CD8-positive, alpha-beta memory T cell (primary cell): ENCODE measurements around the gene ITPA. TPM values are rescaled to one million over a fixed set of nuclear protein-coding genes. Genes with fewer than 3 reads are reported as not detected.

Source experiments
- CTCF ChIA-PET: fragments of 350-600 bp; sonication (Branson Sonifier 250); formaldehyde crosslinking; loops from one replicate; lab custom pipeline; 2021; ENCODE audit warnings: antibody characterized with exemption; lab: Charles Lee
- POLR2A ChIA-PET: fragments of 350-600 bp; sonication (Branson Sonifier 250); formaldehyde crosslinking; loops from one replicate; lab custom pipeline; 2021; ENCODE audit warnings: antibody characterized with exemption; lab: Charles Lee
- DNase-seq, 5 donors: peaks; one replicate each; pipeline versions ENCODE4 v3.0.0 to v3.0.0-alpha.2; 2020 to 2022; ENCODE audit warnings: mixed read lengths in 1 of 5
- H3K27ac ChIP-seq: one replicate; pipeline ENCODE4 v1.7.0; 2013; ENCODE audit warnings: low read depth, mild to moderate bottlenecking, low read length, moderate library complexity
- H3K27me3 ChIP-seq: 2 replicates; pipeline ENCODE4 v1.7.0; 2013; ENCODE audit warnings: low read length, mild to moderate bottlenecking; ENCODE audit not compliant: insufficient read depth, poor library complexity, severe bottlenecking
- H3K36me3 ChIP-seq: 2 replicates; pipeline ENCODE4 v1.7.0; 2013; ENCODE audit warnings: mild to moderate bottlenecking, low read length, moderate library complexity; ENCODE audit not compliant: insufficient read depth
- H3K4me1 ChIP-seq: 2 replicates; pipeline ENCODE4 v1.7.0; 2013; ENCODE audit warnings: mild to moderate bottlenecking, low read length, moderate library complexity; ENCODE audit not compliant: insufficient read depth
- H3K4me3 ChIP-seq: 2 replicates; pipeline ENCODE4 v1.7.0; 2013; ENCODE audit warnings: mild to moderate bottlenecking, low read length
- H3K9me3 ChIP-seq: 2 replicates; pipeline ENCODE4 v1.7.0; 2013; ENCODE audit warnings: mild to moderate bottlenecking, low read length
- H3K27ac Mint-ChIP-seq, 8 donors: one replicate each; pipeline ENCODE4 v1.8.0; 2020 to 2021; ENCODE audit warnings: mixed read lengths in 8 of 8, mild to moderate bottlenecking in 6 of 8, inconsistent platforms in 3 of 8, moderate library complexity in 3 of 8
- H3K27me3 Mint-ChIP-seq, 2 donors: one replicate each; pipeline ENCODE4 v1.8.0; 2020 to 2021; ENCODE audit warnings: mixed read lengths in 2 of 2, mild to moderate bottlenecking in 1 of 2, moderate library complexity in 1 of 2
- H3K36me3 Mint-ChIP-seq, 3 donors: one replicate each; pipeline ENCODE4 v1.8.0; 2020 to 2021; ENCODE audit warnings: mixed read lengths in 3 of 3, inconsistent platforms in 1 of 3, mild to moderate bottlenecking in 1 of 3
- H3K4me1 Mint-ChIP-seq, 3 donors: one replicate each; pipeline ENCODE4 v1.8.0; 2020 to 2021; ENCODE audit warnings: mixed read lengths in 3 of 3, inconsistent platforms in 1 of 3, mild to moderate bottlenecking in 1 of 3
- H3K4me3 Mint-ChIP-seq, 7 donors: one replicate each; pipeline ENCODE4 v1.8.0; 2020 to 2021; ENCODE audit warnings: mixed read lengths in 7 of 7, mild to moderate bottlenecking in 6 of 7, moderate library complexity in 4 of 7, inconsistent platforms in 2 of 7
- H3K9me3 Mint-ChIP-seq, 5 donors: one replicate each; pipeline ENCODE4 v1.8.0; 2020 to 2022; ENCODE audit warnings: mixed read lengths in 5 of 5, mild to moderate bottlenecking in 3 of 5, moderate library complexity in 2 of 5, inconsistent platforms in 1 of 5
- polyA plus RNA-seq: library from polyadenylated mRNA; unstranded; fragments of 300-500 nt; fragmentation: Illumina TruSeq; gene quantifications from one replicate; pipeline ENCODE4 v1.2.3, GENCODE V29; 2021
- total RNA-seq, 2 experiments: library from RNA; stranded (reverse); gene quantifications; one replicate each; pipeline ENCODE4 v1.2.3, GENCODE V29; 2021

Gene ITPA
- total RNA-seq (10 to 100 TPM; 90.4 to 98.2 TPM), polyA plus RNA-seq (60.8 TPM)

DNA sequence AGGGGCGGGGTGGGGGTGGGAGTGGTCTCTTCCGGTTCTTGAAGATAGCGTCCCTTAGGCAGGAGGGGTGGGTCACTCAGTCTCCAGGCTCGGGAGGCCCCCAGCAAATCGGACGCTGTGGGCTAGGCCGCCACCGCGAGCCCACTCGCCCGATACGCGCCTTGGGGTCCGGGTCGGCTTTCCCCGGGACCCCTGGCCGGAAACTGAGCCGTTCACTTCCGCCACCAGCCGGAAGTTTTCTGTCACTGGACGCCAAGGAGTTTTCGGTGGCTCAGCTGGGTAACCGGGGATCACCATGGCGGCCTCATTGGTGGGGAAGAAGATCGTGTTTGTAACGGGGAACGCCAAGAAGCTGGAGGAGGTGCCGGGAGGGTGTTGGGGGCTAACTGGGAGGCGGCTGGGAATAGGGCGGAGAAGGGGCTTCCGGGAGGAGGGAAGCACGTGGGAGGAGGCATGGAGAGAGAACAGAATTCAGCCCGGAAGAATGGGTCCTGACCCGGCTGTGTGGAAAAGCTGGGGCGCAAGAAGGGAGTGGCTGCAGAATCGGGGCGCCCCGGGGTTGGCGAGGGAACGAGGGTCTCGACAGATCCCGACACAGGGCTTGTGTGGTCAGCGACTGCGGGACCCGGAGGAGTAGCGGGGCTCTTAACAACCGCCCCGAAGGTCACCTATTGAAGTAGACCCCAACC is at the start of gene ITPA:
Gene ITPA, plus strand, starts transcription at position 242 of the 689 bp plus-strand sequence. Its CDS starts 54 bp downstream, at position 296.
- Histone ChIP-seq H3K9me3 (no peaks in the 10 kb centered on the region), H3K4me3 (peak within 1 kb of the TSS; percentile 81)
- POLR2A ChIA-PET, result interaction anchor here (0.6 kb wide), 1 partner anchor 12 kb away, joined by 5 read pairs; no protein-coding TSS in a partner anchor

DNA sequence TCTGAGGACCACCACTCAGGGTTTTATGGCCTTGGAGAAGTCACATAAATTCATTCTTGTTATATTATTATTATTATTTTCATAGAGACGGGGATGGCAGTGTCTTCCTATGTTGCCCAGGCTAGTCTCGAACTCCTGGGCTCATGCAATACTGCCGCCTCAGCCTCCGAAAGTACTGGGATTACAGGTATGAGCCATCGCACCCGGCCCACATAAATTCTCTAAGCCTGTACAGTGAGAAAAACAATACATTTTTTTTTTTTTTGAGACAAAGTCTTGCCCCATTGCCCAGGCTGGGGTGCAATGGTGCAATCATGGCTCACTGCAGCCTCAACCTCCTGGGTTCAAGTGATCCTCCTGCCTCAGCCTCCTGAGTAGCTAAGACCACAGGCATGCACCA is 48.9 kb upstream of the ITPA start:
- Histone ChIP-seq H3K4me1 (peaks cover 33% of the 10 kb centered on the region), H3K27me3 (no peaks in the 10 kb centered on the region), H3K27ac (peak overlapping the region; percentile 88), H3K4me3 (no peak overlapping the region), H3K36me3 (no peaks in the 10 kb centered on the region), H3K9me3 (no peaks in the 10 kb centered on the region)
- H3K36me3 Mint-ChIP-seq, result peaks cover 0 to 21% (median 2%) of the 10 kb centered on the region in 3 donors
- H3K27ac Mint-ChIP-seq, result peak overlapping the region in 2 of 8 donors; percentile 12 to 60
- DNase-seq, result no peak
- H3K27me3 Mint-ChIP-seq, result no peaks in the 10 kb centered on the region
- POLR2A ChIA-PET, result no interaction called here
- H3K4me1 Mint-ChIP-seq, result peaks cover 36 to 48% (median 46%) of the 10 kb centered on the region in 3 donors
- H3K4me3 Mint-ChIP-seq, result peak overlapping the region; percentile 28 to 94 (median 55)
- CTCF ChIA-PET, result no interaction called here
- H3K9me3 Mint-ChIP-seq, result no peaks in the 10 kb centered on the region

More for the DNA sequence above, at the start of gene ITPA:
- Mint-ChIP-seq H3K4me1 (peaks cover 21 to 38% (median 27%) of the 10 kb centered on the region in 3 donors), H3K9me3 (no peaks in the 10 kb centered on the region), H3K36me3 (peaks cover 0 to 25% (median 4%) of the 10 kb centered on the region in 3 donors), H3K27me3 (no peaks in the 10 kb centered on the region), H3K4me3 (peak within 1 kb of the TSS; percentile 88 to 99 (median 91)), H3K27ac (peak within 1 kb of the TSS; percentile 8 to 100 (median 96))
- DNase-seq, result peak; percentile 40 to 76 (median 52)
- peak within 1 kb of the TSS; percentile 88 for H3K27ac ChIP-seq
- peaks cover 21% of the 10 kb centered on the region for H3K4me1 ChIP-seq
- no peaks in the 10 kb centered on the region for H3K27me3 ChIP-seq
- H3K36me3 ChIP-seq, result no peaks in the 10 kb centered on the region
- CTCF ChIA-PET, result no interaction called here

- Mint-ChIP-seq H3K9me3 (no peaks in the 10 kb centered on the region), H3K27ac (peak overlapping the region in 5 of 8 donors; percentile 26 to 79 (median 68)), H3K36me3 (peaks cover 0 to 13% (median 2%) of the 10 kb centered on the region in 3 donors), H3K4me1 (peaks cover 29 to 37% (median 35%) of the 10 kb centered on the region in 3 donors), H3K27me3 (no peaks in the 10 kb centered on the region), H3K4me3 (peak overlapping the region; percentile 21 to 70 (median 63))
- H3K9me3 ChIP-seq, result no peaks in the 10 kb centered on the region
- no peak for DNase-seq
- no peaks in the 10 kb centered on the region for H3K36me3 ChIP-seq
- H3K27me3 ChIP-seq, result no peaks in the 10 kb centered on the region
- CTCF ChIA-PET, result interaction anchor here (0.8 to 2.6 kb wide), 2 partner anchors 10 to 14 kb away, joined by 3 to 9 read pairs; no protein-coding TSS in a partner anchor
- no peak overlapping the region for H3K4me3 ChIP-seq
- no peak overlapping the region for H3K27ac ChIP-seq
- peaks cover 24% of the 10 kb centered on the region for H3K4me1 ChIP-seq
- POLR2A ChIA-PET, result no interaction called here
Measured at GRCh38 chr20:3161316-3162079, 47.8 kb upstream of the ITPA start.

DNA sequence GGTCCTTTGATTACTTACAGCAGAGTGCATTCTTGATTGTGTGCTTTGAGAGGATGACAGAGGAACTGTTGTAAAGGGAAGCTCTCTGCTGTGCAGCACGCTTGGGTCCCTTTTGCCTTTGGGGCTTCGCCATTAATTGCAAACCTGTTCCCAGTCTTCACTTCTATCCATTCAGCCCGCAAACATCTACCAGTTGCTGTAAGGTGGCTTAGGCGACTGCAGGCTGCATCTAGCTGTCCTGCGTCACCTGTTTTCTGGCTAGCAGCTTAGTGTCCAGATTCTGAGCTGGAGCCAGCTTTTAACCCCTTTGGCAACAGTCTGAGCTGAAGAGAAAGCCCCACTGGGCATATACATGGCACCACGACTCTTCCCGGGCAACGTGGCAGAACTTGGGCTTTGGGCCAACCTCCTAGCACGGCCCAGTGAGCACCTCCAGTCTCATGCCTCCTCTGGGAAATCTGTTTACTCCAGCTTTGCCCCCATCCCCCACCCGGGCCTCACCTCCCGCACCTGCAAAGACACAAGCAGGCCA is 47.2 kb upstream of the ITPA start:
- no peak overlapping the region for H3K4me3 ChIP-seq
- H3K9me3 ChIP-seq, result no peaks in the 10 kb centered on the region
- Mint-ChIP-seq H3K27me3 (no peaks in the 10 kb centered on the region), H3K4me3 (peak overlapping the region in 2 of 7 donors; percentile 63 to 65), H3K36me3 (peaks cover 0 to 9% (median 0%) of the 10 kb centered on the region in 3 donors), H3K9me3 (no peaks in the 10 kb centered on the region), H3K4me1 (peaks cover 22 to 31% (median 29%) of the 10 kb centered on the region in 3 donors), H3K27ac (peak overlapping the region in 1 of 8 donors; percentile 59)
- CTCF ChIA-PET, result interaction anchor here (2.6 kb wide), 1 partner anchor 9 kb away, joined by 9 read pairs; no protein-coding TSS in a partner anchor
- peaks cover 17% of the 10 kb centered on the region for H3K4me1 ChIP-seq
- POLR2A ChIA-PET, result no interaction called here
- no peak for DNase-seq
- H3K27ac ChIP-seq, result no peak overlapping the region
- no peaks in the 10 kb centered on the region for H3K27me3 ChIP-seq
- no peaks in the 10 kb centered on the region for H3K36me3 ChIP-seq

DNA sequence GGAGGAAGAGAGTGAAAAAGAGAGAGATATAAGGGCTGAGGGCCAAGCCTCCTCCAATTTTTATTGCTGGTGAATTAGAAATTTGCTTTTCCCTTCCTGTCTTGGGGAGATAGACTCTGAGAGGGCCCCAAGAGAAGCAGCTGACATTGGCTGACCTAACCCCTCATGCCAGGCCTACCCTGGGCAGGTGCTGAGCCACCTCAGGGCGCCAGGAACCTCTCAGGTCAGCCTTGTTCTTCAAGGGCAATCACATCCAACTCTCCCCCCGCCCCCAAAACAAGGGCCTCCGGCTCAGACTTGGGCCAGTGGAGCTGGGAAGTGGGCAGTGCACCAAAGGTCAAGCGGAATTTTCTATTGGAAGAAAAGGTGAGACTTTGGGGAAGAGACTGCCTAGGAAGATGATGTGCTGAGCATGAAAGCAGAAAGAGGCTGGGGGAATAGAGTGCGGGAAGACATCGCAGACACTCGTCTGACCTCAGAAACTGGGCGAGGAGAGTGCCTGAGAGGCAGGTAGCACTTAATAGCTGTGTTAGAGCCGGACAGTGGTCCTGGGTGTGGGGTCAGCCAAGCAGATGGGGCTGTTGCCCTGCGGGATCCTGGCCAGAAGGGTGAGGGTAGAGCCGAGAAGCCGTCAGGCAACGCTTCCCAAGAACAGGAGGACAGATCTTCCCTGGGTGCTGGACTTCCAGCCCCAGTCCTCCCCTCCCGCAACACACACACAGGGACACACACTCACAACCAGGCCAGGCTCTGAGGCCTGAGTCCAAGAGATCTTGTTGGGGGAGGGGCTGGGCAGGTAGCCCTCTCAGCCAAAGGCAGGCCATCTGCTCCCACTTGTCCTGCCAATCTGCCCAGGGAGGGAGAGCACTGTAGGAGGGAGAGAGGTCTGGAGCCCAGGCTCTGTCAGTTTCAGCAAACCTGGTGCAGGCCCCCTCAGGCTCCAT is 45.9 kb upstream of the ITPA start:
- H3K27ac Mint-ChIP-seq, result peak overlapping the region in 1 of 8 donors; percentile 59
- Histone ChIP-seq H3K27me3 (peaks cover 3% of the 10 kb centered on the region), H3K4me1 (peaks cover 6% of the 10 kb centered on the region), H3K27ac (no peak overlapping the region), H3K36me3 (no peaks in the 10 kb centered on the region), H3K9me3 (no peaks in the 10 kb centered on the region), H3K4me3 (no peak overlapping the region)
- H3K4me3 Mint-ChIP-seq, result peak overlapping the region in 2 of 7 donors; percentile 18 to 28
- ChIA-PET CTCF (interaction anchor here (2.6 kb wide), 1 partner anchor 8 kb away, joined by 9 read pairs; no protein-coding TSS in a partner anchor), POLR2A (no interaction called here)
- no peak for DNase-seq
- H3K27me3 Mint-ChIP-seq, result peaks cover 2% of the 10 kb centered on the region in 2 donors
- peaks cover 0 to 9% (median 0%) of the 10 kb centered on the region in 3 donors for H3K36me3 Mint-ChIP-seq
- H3K4me1 Mint-ChIP-seq, result peaks cover 11 to 20% (median 17%) of the 10 kb centered on the region in 3 donors
- H3K9me3 Mint-ChIP-seq, result no peaks in the 10 kb centered on the region

- H3K27ac ChIP-seq, result no peak overlapping the region
- CTCF ChIA-PET, result interaction anchor here (0.8 to 1.2 kb wide), 2 partner anchors 15 to 16 kb away, joined by 3 to 4 read pairs; no protein-coding TSS in a partner anchor
- no peak for DNase-seq
- no peaks in the 10 kb centered on the region for H3K36me3 ChIP-seq
- H3K4me3 ChIP-seq, result no peak overlapping the region
- H3K4me3 Mint-ChIP-seq, result no peak overlapping the region
- H3K27me3 ChIP-seq, result peaks cover 3% of the 10 kb centered on the region
- peaks cover 0 to 5% (median 0%) of the 10 kb centered on the region in 3 donors for H3K36me3 Mint-ChIP-seq
- H3K9me3 Mint-ChIP-seq, result no peaks in the 10 kb centered on the region
- peaks cover 6 to 18% (median 8%) of the 10 kb centered on the region in 3 donors for H3K4me1 Mint-ChIP-seq
- no peak overlapping the region for H3K27ac Mint-ChIP-seq
- no peaks in the 10 kb centered on the region for H3K4me1 ChIP-seq
- H3K9me3 ChIP-seq, result no peaks in the 10 kb centered on the region
- POLR2A ChIA-PET, result interaction anchor here (0.5 kb wide), 1 partner anchor 12 kb away, joined by 3 read pairs; no protein-coding TSS in a partner anchor
- H3K27me3 Mint-ChIP-seq, result peaks cover 9 to 10% of the 10 kb centered on the region in 2 donors
Measured at GRCh38 chr20:3164043-3164762, 45.1 kb upstream of the ITPA start.
